Mammary epithelial cell (primary cell): ENCODE measurements around the gene ACTR3C.
"Not testable (repeated sequence)": the region's sequence is repeated elsewhere in the genome, so short reads cannot be mapped to it uniquely, and the experiment has no call there.

Source experiments
- CTCF ChIP-seq, 2 donors: IDR thresholded peaks in 1 of 2; conservative IDR thresholded peaks in 1 of 2; 2 replicates each; pipeline ENCODE4 v1.5.1; 2011 to 2012; ENCODE audit warnings: inconsistent platforms in 2 of 2, low read length in 2 of 2, mild to moderate bottlenecking in 2 of 2, control low read depth in 1 of 2, low read depth in 1 of 2; ENCODE audit not compliant: insufficient read depth in 1 of 2; ENCODE audit errors: extremely low read depth in 1 of 2
- EZH2 ChIP-seq: IDR thresholded peaks from 2 replicates; pipeline ENCODE4 v1.6.1; 2012; ENCODE audit warnings: low read length, inconsistent platforms, borderline replicate concordance

- TF ChIP-seq EZH2; CTCF (conservative IDR thresholded peaks at IDR 0.05 in 1 of 2, IDR thresholded peaks at IDR 0.05 in 1 of 2; ENCODE audit: extremely low read depth in 1 of 2, insufficient read depth in 1 of 2, low read depth in 1 of 2, low read length in 2 of 2): not testable (repeated sequence)
Observed at GRCh38 chr7:150225444-150225843, 97.9 kb downstream of the ACTR3C start.
